ENCODE results near the gene SLC4A1AP. TPM values are rescaled to one million over a fixed set of nuclear protein-coding genes. Genes with fewer than 3 reads are reported as not detected.

Gene SLC4A1AP
- total and polyA plus RNA-seq, 2 of the 13 experiments (the other 11 are each of a cell fraction or from before 2014, with no cell fraction given): 15.3 to 44.6 TPM

DNA sequence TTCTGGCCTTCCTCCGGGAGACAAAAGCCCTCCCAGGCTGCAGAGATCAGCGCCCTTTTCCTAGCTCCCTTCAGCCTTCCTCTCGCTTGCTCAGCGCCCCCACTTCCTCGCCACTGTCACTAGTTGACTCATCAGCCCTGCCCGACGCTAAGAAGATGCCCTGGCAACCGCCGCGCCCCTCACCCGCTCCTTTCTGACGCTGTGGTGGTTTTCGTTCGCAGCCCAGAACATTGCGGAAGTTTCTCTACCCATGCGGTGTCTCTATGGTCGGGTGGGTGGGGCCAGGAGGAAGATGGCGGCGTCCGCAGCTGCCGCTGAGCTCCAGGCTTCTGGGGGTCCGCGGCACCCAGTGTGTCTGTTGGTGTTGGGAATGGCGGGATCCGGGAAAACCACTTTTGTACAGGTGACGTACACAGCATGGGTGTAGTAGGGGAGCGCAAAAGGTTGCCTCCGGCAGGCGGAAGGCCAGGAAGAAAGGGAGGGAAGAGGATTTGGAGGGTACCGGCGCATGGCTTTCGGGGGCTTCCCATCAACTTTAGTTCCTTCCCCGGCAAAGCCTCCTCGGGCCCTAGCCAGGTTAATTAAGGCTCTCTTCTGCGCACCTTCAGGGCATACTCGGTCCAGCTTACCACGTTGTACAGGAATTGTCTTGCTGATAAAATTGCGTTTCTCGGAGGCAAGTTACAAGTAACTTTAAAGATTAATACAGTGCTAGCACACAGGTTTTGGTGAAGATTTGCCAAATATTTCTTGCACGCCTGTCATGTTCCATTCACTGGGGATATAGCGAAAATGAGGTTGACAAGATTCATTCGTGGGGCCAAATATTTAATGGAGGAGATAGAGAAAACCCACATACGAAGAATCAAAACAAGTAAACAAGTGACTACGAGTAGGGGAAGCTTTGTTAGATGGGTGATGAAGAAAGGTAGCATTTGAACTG, 34.7 kb upstream of the SLC4A1AP start, which contains the start of the genes CCDC121 and GPN1 (continued):
- TF ChIP-seq, protein P1, sequence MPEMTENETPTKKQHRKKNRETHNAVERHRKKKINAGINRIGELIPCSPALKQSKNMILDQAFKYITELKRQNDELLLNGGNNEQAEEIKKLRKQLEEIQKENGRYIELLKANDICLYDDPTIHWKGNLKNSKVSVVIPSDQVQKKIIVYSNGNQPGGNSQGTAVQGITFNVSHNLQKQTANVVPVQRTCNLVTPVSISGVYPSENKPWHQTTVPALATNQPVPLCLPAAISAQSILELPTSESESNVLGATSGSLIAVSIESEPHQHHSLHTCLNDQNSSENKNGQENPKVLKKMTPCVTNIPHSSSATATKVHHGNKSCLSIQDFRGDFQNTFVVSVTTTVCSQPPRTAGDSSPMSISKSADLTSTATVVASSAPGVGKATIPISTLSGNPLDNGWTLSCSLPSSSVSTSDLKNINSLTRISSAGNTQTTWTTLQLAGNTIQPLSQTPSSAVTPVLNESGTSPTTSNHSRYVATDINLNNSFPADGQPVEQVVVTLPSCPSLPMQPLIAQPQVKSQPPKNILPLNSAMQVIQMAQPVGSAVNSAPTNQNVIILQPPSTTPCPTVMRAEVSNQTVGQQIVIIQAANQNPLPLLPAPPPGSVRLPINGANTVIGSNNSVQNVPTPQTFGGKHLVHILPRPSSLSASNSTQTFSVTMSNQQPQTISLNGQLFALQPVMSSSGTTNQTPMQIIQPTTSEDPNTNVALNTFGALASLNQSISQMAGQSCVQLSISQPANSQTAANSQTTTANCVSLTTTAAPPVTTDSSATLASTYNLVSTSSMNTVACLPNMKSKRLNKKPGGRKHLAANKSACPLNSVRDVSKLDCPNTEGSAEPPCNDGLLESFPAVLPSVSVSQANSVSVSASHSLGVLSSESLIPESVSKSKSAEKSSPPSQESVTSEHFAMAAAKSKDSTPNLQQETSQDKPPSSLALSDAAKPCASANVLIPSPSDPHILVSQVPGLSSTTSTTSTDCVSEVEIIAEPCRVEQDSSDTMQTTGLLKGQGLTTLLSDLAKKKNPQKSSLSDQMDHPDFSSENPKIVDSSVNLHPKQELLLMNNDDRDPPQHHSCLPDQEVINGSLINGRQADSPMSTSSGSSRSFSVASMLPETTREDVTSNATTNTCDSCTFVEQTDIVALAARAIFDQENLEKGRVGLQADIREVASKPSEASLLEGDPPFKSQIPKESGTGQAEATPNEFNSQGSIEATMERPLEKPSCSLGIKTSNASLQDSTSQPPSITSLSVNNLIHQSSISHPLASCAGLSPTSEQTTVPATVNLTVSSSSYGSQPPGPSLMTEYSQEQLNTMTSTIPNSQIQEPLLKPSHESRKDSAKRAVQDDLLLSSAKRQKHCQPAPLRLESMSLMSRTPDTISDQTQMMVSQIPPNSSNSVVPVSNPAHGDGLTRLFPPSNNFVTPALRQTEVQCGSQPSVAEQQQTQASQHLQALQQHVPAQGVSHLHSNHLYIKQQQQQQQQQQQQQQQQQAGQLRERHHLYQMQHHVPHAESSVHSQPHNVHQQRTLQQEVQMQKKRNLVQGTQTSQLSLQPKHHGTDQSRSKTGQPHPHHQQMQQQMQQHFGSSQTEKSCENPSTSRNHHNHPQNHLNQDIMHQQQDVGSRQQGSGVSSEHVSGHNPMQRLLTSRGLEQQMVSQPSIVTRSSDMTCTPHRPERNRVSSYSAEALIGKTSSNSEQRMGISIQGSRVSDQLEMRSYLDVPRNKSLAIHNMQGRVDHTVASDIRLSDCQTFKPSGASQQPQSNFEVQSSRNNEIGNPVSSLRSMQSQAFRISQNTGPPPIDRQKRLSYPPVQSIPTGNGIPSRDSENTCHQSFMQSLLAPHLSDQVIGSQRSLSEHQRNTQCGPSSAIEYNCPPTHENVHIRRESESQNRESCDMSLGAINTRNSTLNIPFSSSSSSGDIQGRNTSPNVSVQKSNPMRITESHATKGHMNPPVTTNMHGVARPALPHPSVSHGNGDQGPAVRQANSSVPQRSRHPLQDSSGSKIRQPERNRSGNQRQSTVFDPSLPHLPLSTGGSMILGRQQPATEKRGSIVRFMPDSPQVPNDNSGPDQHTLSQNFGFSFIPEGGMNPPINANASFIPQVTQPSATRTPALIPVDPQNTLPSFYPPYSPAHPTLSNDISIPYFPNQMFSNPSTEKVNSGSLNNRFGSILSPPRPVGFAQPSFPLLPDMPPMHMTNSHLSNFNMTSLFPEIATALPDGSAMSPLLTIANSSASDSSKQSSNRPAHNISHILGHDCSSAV (CRISPR knock-in tag; IDR thresholded peaks at IDR 0.05; ENCODE audit: borderline replicate concordance): no peak
- no peak for TF ChIP-seq CHD2 (IDR thresholded peaks at IDR 0.05; ENCODE audit: low read depth, low read length)
- TF ChIP-seq MED1 (CRISPR knock-in tag; IDR thresholded peaks at IDR 0.05): peak; percentile 69
- TF ChIP-seq, protein P2, sequence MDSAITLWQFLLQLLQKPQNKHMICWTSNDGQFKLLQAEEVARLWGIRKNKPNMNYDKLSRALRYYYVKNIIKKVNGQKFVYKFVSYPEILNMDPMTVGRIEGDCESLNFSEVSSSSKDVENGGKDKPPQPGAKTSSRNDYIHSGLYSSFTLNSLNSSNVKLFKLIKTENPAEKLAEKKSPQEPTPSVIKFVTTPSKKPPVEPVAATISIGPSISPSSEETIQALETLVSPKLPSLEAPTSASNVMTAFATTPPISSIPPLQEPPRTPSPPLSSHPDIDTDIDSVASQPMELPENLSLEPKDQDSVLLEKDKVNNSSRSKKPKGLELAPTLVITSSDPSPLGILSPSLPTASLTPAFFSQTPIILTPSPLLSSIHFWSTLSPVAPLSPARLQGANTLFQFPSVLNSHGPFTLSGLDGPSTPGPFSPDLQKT (CRISPR knock-in tag; IDR thresholded peaks at IDR 0.05; ENCODE audit: borderline replicate concordance): no peak
- peak; percentile 95 for TF ChIP-seq GATAD1 (CRISPR knock-in tag; IDR thresholded peaks at IDR 0.05)
- TF ChIP-seq ZFP41 (CRISPR knock-in tag; IDR thresholded peaks at IDR 0.05; ENCODE audit: borderline replicate concordance): peak; percentile 89; the same call in 1 of the 2 replicates
- peak; percentile 94 for TF ChIP-seq HOXA3 (CRISPR knock-in tag; IDR thresholded peaks at IDR 0.05)
- TF ChIP-seq ZNF136 (CRISPR knock-in tag; IDR thresholded peaks at IDR 0.05; ENCODE audit: low read depth): no peak; the same call in 1 of the 2 replicates
- TF ChIP-seq ZNF232 (CRISPR knock-in tag; IDR thresholded peaks at IDR 0.05; ENCODE audit: borderline replicate concordance): 0 out of 2 replicates have a peak, but pooled peaks have one; percentile 34
- no peak for TF ChIP-seq NPAS2 (CRISPR knock-in tag; IDR thresholded peaks at IDR 0.05; ENCODE audit: borderline replicate concordance)
- TF ChIP-seq ZNF605 (CRISPR knock-in tag; IDR thresholded peaks at IDR 0.05): peak; percentile 96
- TF ChIP-seq ARID2 (CRISPR knock-in tag; IDR thresholded peaks at IDR 0.05; ENCODE audit: borderline replicate concordance): no peak
- TF ChIP-seq, protein P3, sequence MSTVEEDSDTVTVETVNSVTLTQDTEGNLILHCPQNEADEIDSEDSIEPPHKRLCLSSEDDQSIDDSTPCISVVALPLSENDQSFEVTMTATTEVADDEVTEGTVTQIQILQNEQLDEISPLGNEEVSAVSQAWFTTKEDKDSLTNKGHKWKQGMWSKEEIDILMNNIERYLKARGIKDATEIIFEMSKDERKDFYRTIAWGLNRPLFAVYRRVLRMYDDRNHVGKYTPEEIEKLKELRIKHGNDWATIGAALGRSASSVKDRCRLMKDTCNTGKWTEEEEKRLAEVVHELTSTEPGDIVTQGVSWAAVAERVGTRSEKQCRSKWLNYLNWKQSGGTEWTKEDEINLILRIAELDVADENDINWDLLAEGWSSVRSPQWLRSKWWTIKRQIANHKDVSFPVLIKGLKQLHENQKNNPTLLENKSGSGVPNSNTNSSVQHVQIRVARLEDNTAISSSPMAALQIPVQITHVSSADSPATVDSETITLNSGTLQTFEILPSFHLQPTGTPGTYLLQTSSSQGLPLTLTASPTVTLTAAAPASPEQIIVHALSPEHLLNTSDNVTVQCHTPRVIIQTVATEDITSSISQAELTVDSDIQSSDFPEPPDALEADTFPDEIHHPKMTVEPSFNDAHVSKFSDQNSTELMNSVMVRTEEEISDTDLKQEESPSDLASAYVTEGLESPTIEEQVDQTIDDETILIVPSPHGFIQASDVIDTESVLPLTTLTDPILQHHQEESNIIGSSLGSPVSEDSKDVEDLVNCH (CRISPR knock-in tag; IDR thresholded peaks at IDR 0.05): no peak
- TF ChIP-seq ZNF446 (CRISPR knock-in tag; IDR thresholded peaks at IDR 0.05): peak; percentile 78; the same call in 1 of the 2 replicates
- peak; percentile 89 for TF ChIP-seq ELF1 (CRISPR knock-in tag; IDR thresholded peaks at IDR 0.05)
- no peak for TF ChIP-seq CHD4 (IDR thresholded peaks at IDR 0.05; ENCODE audit: borderline replicate concordance, low read length)
- peak; percentile 88 for TF ChIP-seq JARID2 (CRISPR knock-in tag; IDR thresholded peaks at IDR 0.05; ENCODE audit: insufficient replicate concordance)

Measured in HepG2 (cell line).